GM21447 (cell line): Measurements from ENCODE around the gene UTS2R.

ENCODE experiments used
- ATAC-seq: cut with Tn5 transposase; IDR thresholded peaks from one replicate; pipeline ENCODE4 v1.9.1; 2021; ENCODE audit not compliant: unreplicated experiment

Gene UTS2R

GRCh38 chr17:82388223-82388921 is 16.8 kb downstream of the UTS2R start:
- ATAC-seq: no peak

GRCh38 chr17:82388922-82389283 is 17.3 kb downstream of the UTS2R start:
- ATAC-seq: no peak

- ATAC-seq: no peak
Observed at GRCh38 chr17:82389379-82389778, 17.8 kb downstream of the UTS2R start.

GRCh38 chr17:82390015-82390859 is 18.7 kb downstream of the UTS2R start:
- ATAC-seq: no peak

- no peak for ATAC-seq
Observed at GRCh38 chr17:82390860-82391435, 19.4 kb downstream of the UTS2R start.

GRCh38 chr17:82391496-82392066 is 20.0 kb downstream of the UTS2R start:
- no peak for ATAC-seq

GRCh38 chr17:82392209-82392920 is 20.8 kb downstream of the UTS2R start:
- ATAC-seq: no peak

- ATAC-seq: no peak
Observed at GRCh38 chr17:82392941-82393340, 21.4 kb downstream of the UTS2R start.

- no peak for ATAC-seq
Observed at GRCh38 chr17:82394278-82394677, 22.7 kb downstream of the UTS2R start.

GRCh38 chr17:82396601-82397435 is 25.3 kb downstream of the UTS2R start:
- ATAC-seq: no peak

- ATAC-seq: no peak
Observed at GRCh38 chr17:82397449-82398335, 26.1 kb downstream of the UTS2R start.

- no peak for ATAC-seq
Observed at GRCh38 chr17:82399041-82399441, 27.5 kb downstream of the UTS2R start.

- no peak for ATAC-seq
Observed at GRCh38 chr17:82399601-82400101, 28.1 kb downstream of the UTS2R start.

GRCh38 chr17:82400206-82400605 is 28.6 kb downstream of the UTS2R start:
- ATAC-seq: no peak

- ATAC-seq: peak; percentile 45
Observed at GRCh38 chr17:82400830-82401229, 29.3 kb downstream of the UTS2R start.

GRCh38 chr17:82402865-82403264 is 31.3 kb downstream of the UTS2R start:
- ATAC-seq: peak; percentile 68

GRCh38 chr17:82403662-82404660 is 32.4 kb downstream of the UTS2R start:
- no peak for ATAC-seq

GRCh38 chr17:82405051-82405450 is 33.5 kb downstream of the UTS2R start:
- ATAC-seq: no peak
